BJ (cell line): Measurements from ENCODE around the gene KLRF1. TPM values are rescaled to one million over a fixed set of nuclear protein-coding genes. Genes with fewer than 3 reads are reported as not detected.

Experiments used
- CTCF ChIA-PET: fragments of 350-600 bp; formaldehyde crosslinking; extraction: SDS; loops from one replicate; lab custom pipeline; 2021; ENCODE audit warnings: antibody characterized with exemption, inconsistent platforms; lab: Yijun Ruan, JAX
- POLR2A ChIA-PET: fragments of 300-600 bp; sonication (Branson Sonifier 250); formaldehyde crosslinking; extraction: SDS; loops from one replicate; lab custom pipeline; 2021; ENCODE audit warnings: antibody characterized with exemption; lab: Charles Lee
- DNase-seq: peaks from one replicate; pipeline ENCODE4 v3.0.0-alpha.2; 2011; ENCODE audit warnings: low read depth
- H3K27me3 ChIP-seq: 2 replicates; pipeline ENCODE4 v1.6.0; 2011; ENCODE audit warnings: low read length; ENCODE audit not compliant: control insufficient read depth, insufficient read depth
- H3K36me3 ChIP-seq: 2 replicates; pipeline ENCODE4 v1.5.1; 2011; ENCODE audit warnings: low read length; ENCODE audit not compliant: control insufficient read depth, insufficient read depth
- H3K4me3 ChIP-seq: 2 replicates; pipeline ENCODE4 v1.5.1; 2011; ENCODE audit warnings: low read depth, mild to moderate bottlenecking, control low read depth, low read length
- polyA plus RNA-seq: library from polyadenylated mRNA; depleted of rRNA; stranded (reverse); fragments of >200 nt; gene quantifications from 2 replicates; pipeline ENCODE4 v1.2.3, GENCODE V29; 2011
- TF ChIP-seq, protein P1 (sequence below): IDR thresholded peaks from 2 replicates; pipeline ENCODE4 v1.5.1; 2011; ENCODE audit warnings: low read depth, mild to moderate bottlenecking, control low read depth, inconsistent platforms, low read length, moderate library complexity; ENCODE audit not compliant: insufficient read depth

The KLRF1 gene
- polyA plus RNA-seq, 1 experiment = not detected

DNA sequence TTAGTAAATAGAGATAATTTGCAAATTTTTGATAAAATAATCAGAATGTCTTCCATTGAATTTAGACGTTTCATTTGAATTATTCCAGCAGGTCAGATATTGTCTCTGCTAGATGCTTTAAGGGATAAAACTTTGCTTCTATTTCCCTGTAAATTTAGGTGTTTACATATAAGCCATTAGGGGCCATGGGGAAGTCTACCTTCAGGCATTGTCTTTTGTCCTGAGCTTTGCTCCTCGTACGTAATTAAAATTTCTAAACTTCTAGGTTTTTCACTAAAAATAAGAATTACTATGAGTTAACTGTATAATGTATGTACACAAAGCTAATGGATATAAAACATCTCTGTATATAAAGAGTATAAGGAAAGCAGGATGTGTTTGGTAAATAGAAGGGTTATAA, 42.5 kb upstream of the KLRF1 start:
- Histone ChIP-seq H3K27me3 (no peaks in the 10 kb centered on the region), H3K4me3 (no peak overlapping the region), H3K36me3 (no peaks in the 10 kb centered on the region)
- ChIA-PET CTCF (interaction anchor here (0.6 to 2.3 kb wide), 2 partner anchors 34 to 151 kb away, joined by 3 to 6 read pairs; no protein-coding TSS in a partner anchor), POLR2A (no interaction called here)
- TF ChIP-seq, protein P1, sequence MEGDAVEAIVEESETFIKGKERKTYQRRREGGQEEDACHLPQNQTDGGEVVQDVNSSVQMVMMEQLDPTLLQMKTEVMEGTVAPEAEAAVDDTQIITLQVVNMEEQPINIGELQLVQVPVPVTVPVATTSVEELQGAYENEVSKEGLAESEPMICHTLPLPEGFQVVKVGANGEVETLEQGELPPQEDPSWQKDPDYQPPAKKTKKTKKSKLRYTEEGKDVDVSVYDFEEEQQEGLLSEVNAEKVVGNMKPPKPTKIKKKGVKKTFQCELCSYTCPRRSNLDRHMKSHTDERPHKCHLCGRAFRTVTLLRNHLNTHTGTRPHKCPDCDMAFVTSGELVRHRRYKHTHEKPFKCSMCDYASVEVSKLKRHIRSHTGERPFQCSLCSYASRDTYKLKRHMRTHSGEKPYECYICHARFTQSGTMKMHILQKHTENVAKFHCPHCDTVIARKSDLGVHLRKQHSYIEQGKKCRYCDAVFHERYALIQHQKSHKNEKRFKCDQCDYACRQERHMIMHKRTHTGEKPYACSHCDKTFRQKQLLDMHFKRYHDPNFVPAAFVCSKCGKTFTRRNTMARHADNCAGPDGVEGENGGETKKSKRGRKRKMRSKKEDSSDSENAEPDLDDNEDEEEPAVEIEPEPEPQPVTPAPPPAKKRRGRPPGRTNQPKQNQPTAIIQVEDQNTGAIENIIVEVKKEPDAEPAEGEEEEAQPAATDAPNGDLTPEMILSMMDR = no peak
- no peak for DNase-seq

DNA sequence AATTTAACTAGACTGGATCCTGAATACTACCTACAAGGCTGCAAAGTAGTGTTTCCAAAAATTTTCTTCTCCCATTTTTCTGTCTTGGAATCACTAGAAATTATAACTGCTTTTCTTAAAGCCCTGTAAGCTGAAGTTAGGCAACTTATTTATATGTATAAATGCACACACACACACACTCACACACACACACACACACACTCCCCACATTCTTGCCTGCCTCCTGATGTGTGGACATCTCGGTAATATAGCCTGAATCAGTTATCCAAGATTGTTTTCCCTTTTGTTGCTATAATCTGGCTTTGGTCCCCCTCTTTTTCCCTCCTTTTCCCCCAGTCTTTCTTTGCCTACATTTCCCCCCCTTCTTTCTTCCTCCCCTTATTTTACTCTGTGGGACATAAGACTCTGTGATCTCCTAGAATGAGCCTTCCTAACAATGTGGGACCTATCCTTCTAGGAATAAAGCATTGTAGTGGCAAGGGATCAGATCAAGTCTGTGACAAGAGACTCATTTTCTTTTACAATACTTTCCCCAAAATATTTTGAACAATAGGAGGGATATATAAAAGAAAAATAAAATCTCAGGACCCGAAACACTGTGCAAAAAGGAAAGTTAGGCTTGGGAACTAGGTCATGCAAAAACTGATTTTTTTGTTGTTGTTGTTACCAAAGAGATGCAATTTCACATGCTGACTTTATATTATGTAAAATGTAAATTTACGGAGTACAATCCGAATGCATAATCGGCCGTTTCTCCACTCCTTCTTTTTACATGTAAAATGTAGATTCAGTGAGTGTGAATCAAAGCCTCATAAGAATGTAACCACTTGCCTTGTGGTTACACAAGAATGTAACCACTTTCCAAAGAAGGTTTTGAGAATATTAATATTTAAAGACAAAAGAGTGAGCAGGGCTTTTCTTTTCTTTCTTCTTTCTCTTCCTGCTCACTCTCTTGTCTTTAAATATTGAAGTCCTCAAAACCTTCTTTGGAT, 40.3 kb upstream of the KLRF1 start:
- POLR2A ChIA-PET = no interaction called here
- no peak for DNase-seq

DNA sequence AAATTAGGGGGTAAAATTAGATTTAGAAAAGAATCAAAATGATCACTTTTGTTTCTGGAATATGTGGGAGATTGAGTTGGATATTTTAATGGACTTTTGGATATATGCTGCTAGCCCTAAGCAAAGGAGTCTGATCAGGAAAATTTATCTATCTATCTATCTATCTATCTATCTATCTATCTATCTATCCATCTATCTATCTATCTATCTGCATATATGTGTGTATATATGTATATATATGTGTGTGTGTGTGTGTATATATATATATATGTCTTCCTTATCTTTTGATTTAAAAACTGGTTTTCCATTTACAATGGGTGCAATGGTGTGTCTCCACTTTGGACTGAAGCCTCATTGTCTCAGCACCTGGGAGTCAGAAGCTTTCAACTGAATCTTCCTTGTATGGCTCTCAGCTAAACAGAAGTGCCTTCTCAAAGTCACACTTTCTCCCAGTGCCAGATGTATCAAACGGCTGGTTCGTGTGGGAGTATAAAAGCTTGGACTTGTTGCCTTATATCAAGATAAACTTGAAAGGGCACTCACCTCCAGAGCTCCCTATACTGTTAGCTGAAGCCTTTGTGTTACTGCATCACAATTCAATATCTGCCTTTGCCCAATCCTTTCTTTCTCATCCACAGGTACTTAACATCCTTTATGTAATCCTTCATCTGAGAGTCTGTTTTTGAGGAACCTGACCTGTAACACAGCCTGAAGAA, 34.9 kb upstream of the KLRF1 start:
- no peaks in the 10 kb centered on the region for H3K27me3 ChIP-seq
- no peaks in the 10 kb centered on the region for H3K36me3 ChIP-seq
- TF ChIP-seq, protein P1 = no peak
- DNase-seq = no peak
- POLR2A ChIA-PET = no interaction called here
- CTCF ChIA-PET = interaction anchor here (1.5 kb wide), 1 partner anchor 41 kb away, joined by 5 read pairs; no protein-coding TSS in a partner anchor
- H3K4me3 ChIP-seq = no peak overlapping the region

More for the DNA sequence above, 40.3 kb upstream of the KLRF1 start:
- CTCF ChIA-PET = interaction anchor here (1.3 kb wide), 1 partner anchor 37 kb away, joined by 3 read pairs; no protein-coding TSS in a partner anchor
- Histone ChIP-seq H3K4me3 (no peak overlapping the region), H3K27me3 (no peaks in the 10 kb centered on the region), H3K36me3 (no peaks in the 10 kb centered on the region)
- TF ChIP-seq, protein P1 = no peak

DNA sequence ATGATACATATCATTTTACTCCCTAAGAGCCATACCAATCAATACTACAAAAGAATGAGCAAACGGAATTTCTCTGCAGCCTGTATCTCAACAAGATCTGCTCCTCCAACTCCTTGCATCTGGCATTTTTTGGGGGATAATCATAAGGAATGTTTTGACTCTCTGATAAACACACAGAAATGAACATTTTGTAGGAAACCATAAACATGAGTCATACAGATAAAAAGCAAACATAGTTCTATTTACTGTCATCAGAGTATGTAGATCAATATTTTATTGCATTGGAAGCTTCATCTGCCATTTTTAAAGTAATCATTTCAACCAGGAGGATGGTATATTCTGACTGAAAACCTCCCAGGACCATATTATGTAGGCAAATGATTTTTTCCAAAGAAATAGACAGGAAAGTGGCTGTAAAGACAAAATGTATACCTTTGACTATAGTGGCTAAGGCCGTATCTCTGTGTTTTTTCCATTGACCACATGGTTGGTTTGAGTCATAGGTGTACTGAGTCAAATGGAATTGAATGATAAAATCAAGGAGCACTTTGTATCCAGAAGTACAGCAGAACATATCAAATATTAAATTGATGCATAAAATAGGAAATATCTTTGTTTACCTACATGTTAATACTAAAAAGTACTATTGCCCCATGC, 34.2 kb upstream of the KLRF1 start:
- TF ChIP-seq, protein P1 = no peak
- CTCF ChIA-PET = interaction anchor here (1.5 kb wide), 1 partner anchor 42 kb away, joined by 5 read pairs; no protein-coding TSS in a partner anchor
- no peaks in the 10 kb centered on the region for H3K36me3 ChIP-seq
- POLR2A ChIA-PET = no interaction called here
- no peak overlapping the region for H3K4me3 ChIP-seq
- no peaks in the 10 kb centered on the region for H3K27me3 ChIP-seq
- peak; percentile 21 for DNase-seq
